OCI-LY3 (cell line): ENCODE results near the gene PAXX.

Experiments
- CTCF ChIP-seq: fragments of 200-600, 300-600 bp; sonication (generic); IDR thresholded peaks from 2 replicates; pipeline ENCODE4 v1.5.1; 2014; ENCODE audit warnings: antibody characterized with exemption, low read length, low read depth
- EZH2phosphoT487 ChIP-seq: fragments of 200-600 bp; shearing (Covaris generic); IDR thresholded peaks from 2 replicates; pipeline ENCODE4 v1.6.1; 2018; ENCODE audit warnings: antibody characterized with exemption, mixed run types, low read depth

- TF ChIP-seq CTCF, result no peak
- TF ChIP-seq EZH2phosphoT487, result no peak
These were observed 26.3 kb upstream of the PAXX start for GRCh38 chr9:136965771-136966484.
